Measurements from ENCODE around the gene COG5. TPM values are rescaled to one million over a fixed set of nuclear protein-coding genes. Genes with fewer than 3 reads are reported as not detected.

The COG5 gene
- total and polyA plus RNA-seq, 2 experiments from 2014 or later = 15.4 to 36.5 TPM

GRCh38 chr7:107579885-107580715, 16.4 kb upstream of the COG5 start, which contains the start of gene BCAP29:
Gene BCAP29, plus strand, starts transcription at chr7:107580246. Its CDS starts 527 bp downstream, at chr7:107580773.
- H4K20me1 ChIP-seq (replicated peaks; ENCODE audit: insufficient read depth) = no peaks in the 10 kb centered on the region
- H3K36me3 ChIP-seq (ENCODE audit: insufficient read depth) = peaks cover 3% of the 10 kb centered on the region; the same call in 1 of the 2 replicates
- peaks cover 12% of the 10 kb centered on the region; the same call in 2 of the 3 replicates for H3K36me3 Mint-ChIP-seq (ENCODE audit: low read depth)
- H3K27me3 ChIP-seq (ENCODE audit: insufficient read depth) = no peaks in the 10 kb centered on the region
- peak within 1 kb of the TSS; percentile 82 for H3K27ac ChIP-seq (ENCODE audit: low read depth)
- no peaks in the 10 kb centered on the region for H3K4me1 ChIP-seq (ENCODE audit: insufficient read depth)
- no peaks in the 10 kb centered on the region for H3K9me3 Mint-ChIP-seq
- no peaks in the 10 kb centered on the region for H3F3A ChIP-seq (replicated peaks; ENCODE audit: low read depth)
- ATAC-seq (peak; percentile 91), DNase-seq (ENCODE audit: low spot score) (peak; percentile 81)
- H3K4me3 ChIP-seq = peak within 1 kb of the TSS; percentile 77
- H3K4me3 Mint-ChIP-seq = peak within 1 kb of the TSS; percentile 92
- H3K27me3 Mint-ChIP-seq (ENCODE audit: insufficient read depth, low read depth, poor library complexity) = peaks cover 12% of the 10 kb centered on the region
- no peaks in the 10 kb centered on the region; the same call in 2 of the 3 replicates for H3K4me1 Mint-ChIP-seq
- H3K27ac Mint-ChIP-seq = peak within 1 kb of the TSS; percentile 96
- peak; percentile 84 for TF ChIP-seq CREB1 (CRISPR knock-in tag; IDR thresholded peaks at IDR 0.05; ENCODE audit: low read depth)
- peak; percentile 77 for TF ChIP-seq POLR2AphosphoS5 (IDR thresholded peaks at IDR 0.05; ENCODE audit: low read depth)
- no peak for TF ChIP-seq EZH2phosphoT487 (IDR thresholded peaks at IDR 0.05; ENCODE audit: unreplicated experiment)
- no peak for TF ChIP-seq JUNB (IDR thresholded peaks at IDR 0.05; ENCODE audit: unreplicated experiment)
- peak; percentile 29 to 42; a peak in 3 of 4 replicates for TF ChIP-seq CTCF (conservative IDR thresholded peaks at IDR 0.05; ENCODE audit: low read depth in 2 of 2)
- no peaks in the 10 kb centered on the region for H3K9me2 ChIP-seq (ENCODE audit: insufficient read depth)
- no peaks in the 10 kb centered on the region for H3K79me2 ChIP-seq (replicated peaks; ENCODE audit: insufficient read depth)
- H3K4me2 ChIP-seq = peak within 1 kb of the TSS; percentile 89
- peak within 1 kb of the TSS; percentile 84 for H2AFZ ChIP-seq

- TF ChIP-seq ZNF462 (CRISPR knock-in tag; IDR thresholded peaks at IDR 0.05) = no peak
- TF ChIP-seq STAT1 (IDR thresholded peaks at IDR 0.05; ENCODE audit: unreplicated experiment) = no peak
- no peak for TF ChIP-seq ZNF114 (CRISPR knock-in tag; IDR thresholded peaks at IDR 0.05)
- TF ChIP-seq CREB1 (CRISPR knock-in tag; IDR thresholded peaks at IDR 0.05; ENCODE audit: low read depth) = no peak
- TF ChIP-seq EZH2phosphoT487 (IDR thresholded peaks at IDR 0.05; ENCODE audit: unreplicated experiment) = no peak
- no peak for TF ChIP-seq NANOG (IDR thresholded peaks at IDR 0.05; ENCODE audit: borderline replicate concordance)
- no peak for TF ChIP-seq ZNF331 (CRISPR knock-in tag; IDR thresholded peaks at IDR 0.05; ENCODE audit: low read depth)
- TF ChIP-seq JUNB (IDR thresholded peaks at IDR 0.05; ENCODE audit: unreplicated experiment) = no peak
- peak overlapping the region; percentile 82 for H3K27ac ChIP-seq (ENCODE audit: low read depth)
Observed at GRCh38 chr7:107579554-107579884, 15.8 kb upstream of the COG5 start.

More at GRCh38 chr7:107579554-107579884, 15.8 kb upstream of the COG5 start:
- H3K4me1 Mint-ChIP-seq = no peaks in the 10 kb centered on the region; the same call in 2 of the 3 replicates
- H3K4me1 ChIP-seq (ENCODE audit: insufficient read depth) = no peaks in the 10 kb centered on the region
- no peaks in the 10 kb centered on the region for H3K9me3 Mint-ChIP-seq
- H3K27me3 Mint-ChIP-seq (ENCODE audit: insufficient read depth, low read depth, poor library complexity) = peaks cover 12% of the 10 kb centered on the region
- H3K4me3 ChIP-seq = peak overlapping the region; percentile 77
- no peaks in the 10 kb centered on the region for H3K9me2 ChIP-seq (ENCODE audit: insufficient read depth)
- peak; percentile 49 for ATAC-seq
- no peak for DNase-seq (ENCODE audit: low spot score)
- H3K79me2 ChIP-seq (replicated peaks; ENCODE audit: insufficient read depth) = no peaks in the 10 kb centered on the region
- H3F3A ChIP-seq (replicated peaks; ENCODE audit: low read depth) = no peaks in the 10 kb centered on the region
- H3K4me3 Mint-ChIP-seq = peak overlapping the region; percentile 92
- H3K27me3 ChIP-seq (ENCODE audit: insufficient read depth) = no peaks in the 10 kb centered on the region
- H4K20me1 ChIP-seq (replicated peaks; ENCODE audit: insufficient read depth) = no peaks in the 10 kb centered on the region
- H3K36me3 ChIP-seq (ENCODE audit: insufficient read depth) = peaks cover 3% of the 10 kb centered on the region; the same call in 1 of the 2 replicates
- H3K4me2 ChIP-seq = peak overlapping the region; percentile 89
- peak overlapping the region; percentile 84 for H2AFZ ChIP-seq
- H3K27ac Mint-ChIP-seq = peak overlapping the region; percentile 96; the same call in 1 of the 2 replicates
- H3K36me3 Mint-ChIP-seq (ENCODE audit: low read depth) = peaks cover 15% of the 10 kb centered on the region; the same call in 2 of the 3 replicates
